ENCODE data around the gene PRPF19.
"Not testable (repeated sequence)": the region's sequence is repeated elsewhere in the genome, so short reads cannot be mapped to it uniquely, and the experiment has no call there.

PRPF19 gene

DNA sequence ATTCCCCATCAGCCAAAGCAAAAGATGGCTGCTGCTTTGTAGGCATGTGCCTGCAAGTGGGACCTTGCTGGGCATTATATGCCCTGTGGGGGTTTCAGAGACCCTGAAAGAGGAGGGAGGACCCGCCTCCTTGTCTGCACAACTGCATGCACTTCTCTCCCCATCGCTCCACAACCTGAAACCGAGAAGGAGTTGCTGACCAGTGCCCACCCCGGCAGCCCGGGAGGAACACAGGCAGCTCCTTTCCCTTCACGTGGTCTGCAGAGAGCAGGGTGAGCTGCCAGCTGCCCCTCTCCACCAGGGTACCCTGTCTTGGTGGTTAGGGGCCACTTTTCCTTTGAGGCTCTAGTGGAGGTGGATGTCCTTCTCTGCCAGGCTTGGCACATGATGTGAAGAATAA, 16.5 kb upstream of the PRPF19 start:
- no peak for DNase-seq

GRCh38 chr11:60921777-60922335, 15.5 kb upstream of the PRPF19 start:
- no peak for DNase-seq

DNA sequence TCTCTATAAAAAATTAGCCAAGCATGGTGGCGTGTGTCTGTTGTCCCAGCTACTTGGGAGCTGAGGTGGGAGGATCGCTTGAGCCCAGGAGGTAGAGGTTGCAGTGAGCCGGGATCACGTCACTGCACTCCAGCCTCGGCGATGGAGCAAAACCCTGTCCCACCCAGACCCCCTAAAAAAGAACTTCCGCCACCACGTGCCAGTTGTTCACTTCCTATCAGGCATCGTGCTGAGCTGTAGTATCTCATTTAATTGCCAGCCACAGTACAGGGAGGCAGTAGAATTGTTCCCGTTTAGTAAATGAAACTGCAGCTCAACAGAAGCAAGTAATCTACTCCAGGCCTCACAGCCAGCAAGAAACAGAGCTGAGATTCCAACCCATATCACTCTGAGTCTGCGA, 14.9 kb upstream of the PRPF19 start:
- no peak for DNase-seq

- no peak for DNase-seq
These were observed 13.6 kb upstream of the PRPF19 start for GRCh38 chr11:60919956-60920355.

GRCh38 chr11:60919320-60919719, 12.9 kb upstream of the PRPF19 start:
- DNase-seq, result no peak

DNA sequence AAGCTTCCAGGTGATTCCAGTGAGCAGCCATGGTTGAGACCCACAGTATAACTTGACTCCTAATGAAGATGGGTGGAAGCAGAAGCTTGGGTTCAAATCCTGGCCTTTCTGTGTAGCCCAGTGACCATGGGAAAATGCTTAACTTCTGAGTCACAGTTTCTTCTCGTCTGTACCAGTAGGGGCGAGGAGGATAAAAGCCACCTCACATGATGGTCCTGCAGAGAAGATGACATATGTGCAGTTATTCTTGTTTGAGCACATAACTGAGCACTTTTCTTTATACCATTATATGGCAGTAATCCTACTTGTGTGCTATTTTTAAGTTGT, 12.5 kb upstream of the PRPF19 start:
- DNase-seq, result peak; percentile 70

DNA sequence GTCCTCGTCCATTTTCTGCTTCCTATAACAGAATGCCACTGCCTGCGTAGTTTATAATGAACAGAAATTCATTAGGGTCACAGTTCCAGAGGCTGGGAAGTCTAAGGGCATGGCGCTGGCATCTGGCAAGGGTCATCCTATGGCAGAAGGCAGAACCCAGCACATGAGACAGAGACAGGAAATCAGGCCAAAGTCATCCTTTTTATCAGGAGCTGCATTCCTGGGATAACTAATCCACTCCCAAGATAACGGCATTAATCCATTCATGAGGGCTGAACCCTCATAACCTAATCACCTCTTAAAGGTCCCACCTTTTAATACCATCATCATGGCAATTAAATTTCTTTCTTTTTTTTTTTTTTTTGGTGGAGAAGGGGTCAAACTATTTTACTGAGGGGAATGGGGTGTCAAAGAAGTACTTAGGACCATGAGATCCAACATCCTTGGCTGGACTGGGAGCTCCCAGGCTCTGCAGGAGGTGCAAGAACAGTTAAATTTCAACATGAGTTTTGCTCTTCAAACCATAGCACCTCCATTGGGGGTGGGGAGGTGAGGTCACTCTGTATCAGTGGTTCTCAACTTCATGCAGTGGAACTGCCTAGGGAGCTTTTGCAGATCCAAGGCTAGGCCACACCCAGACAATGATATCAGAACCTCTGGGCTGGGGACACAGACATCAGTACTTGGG, 12.0 kb upstream of the PRPF19 start:
- no peak for DNase-seq

DNA sequence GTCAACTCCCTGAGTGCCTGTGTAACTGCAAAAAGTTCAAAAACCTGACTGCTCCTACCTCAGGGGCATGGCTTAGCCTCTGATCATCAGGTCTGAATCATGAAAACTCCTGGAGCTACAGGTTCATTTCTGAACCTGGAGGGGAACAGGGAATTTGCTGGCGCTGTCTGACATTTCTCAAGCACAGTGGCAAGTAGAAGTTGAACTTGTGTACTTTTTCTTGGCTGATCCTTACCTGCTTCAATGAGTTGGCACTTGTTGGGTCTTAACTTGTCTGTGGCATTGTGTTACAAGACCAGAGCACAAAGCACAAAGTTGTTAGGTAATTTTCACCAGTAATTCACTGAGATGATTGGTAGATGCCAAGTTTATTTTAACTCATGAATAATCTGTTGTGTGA, 10.9 kb upstream of the PRPF19 start:
- DNase-seq, result no peak

DNA sequence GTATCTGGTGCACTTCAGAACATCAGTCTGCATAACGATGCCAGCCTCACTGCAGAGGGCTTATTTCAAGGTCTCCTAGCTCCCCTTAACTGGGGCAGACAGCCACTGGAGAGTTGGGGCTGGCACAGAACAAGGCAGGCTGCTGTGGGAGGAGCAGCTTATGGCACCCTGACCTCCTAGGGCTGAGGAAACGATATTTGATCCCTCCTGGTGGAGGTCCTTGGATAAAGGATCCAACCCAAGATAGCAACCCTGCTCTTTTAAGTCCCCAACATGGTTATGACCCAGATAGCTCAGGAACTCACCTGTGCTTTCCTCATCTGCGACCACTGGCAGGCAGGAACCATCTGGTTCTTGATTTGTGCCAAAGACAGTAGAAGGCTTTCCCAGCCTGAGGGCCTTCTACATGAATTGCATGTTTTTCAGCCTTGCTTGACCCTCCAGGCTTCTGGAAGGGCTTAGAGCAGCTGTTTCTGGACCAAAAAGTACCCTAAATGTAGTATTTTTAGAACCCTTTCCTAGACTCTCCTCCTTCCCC, 10.4 kb upstream of the PRPF19 start:
- no peak for DNase-seq

DNA sequence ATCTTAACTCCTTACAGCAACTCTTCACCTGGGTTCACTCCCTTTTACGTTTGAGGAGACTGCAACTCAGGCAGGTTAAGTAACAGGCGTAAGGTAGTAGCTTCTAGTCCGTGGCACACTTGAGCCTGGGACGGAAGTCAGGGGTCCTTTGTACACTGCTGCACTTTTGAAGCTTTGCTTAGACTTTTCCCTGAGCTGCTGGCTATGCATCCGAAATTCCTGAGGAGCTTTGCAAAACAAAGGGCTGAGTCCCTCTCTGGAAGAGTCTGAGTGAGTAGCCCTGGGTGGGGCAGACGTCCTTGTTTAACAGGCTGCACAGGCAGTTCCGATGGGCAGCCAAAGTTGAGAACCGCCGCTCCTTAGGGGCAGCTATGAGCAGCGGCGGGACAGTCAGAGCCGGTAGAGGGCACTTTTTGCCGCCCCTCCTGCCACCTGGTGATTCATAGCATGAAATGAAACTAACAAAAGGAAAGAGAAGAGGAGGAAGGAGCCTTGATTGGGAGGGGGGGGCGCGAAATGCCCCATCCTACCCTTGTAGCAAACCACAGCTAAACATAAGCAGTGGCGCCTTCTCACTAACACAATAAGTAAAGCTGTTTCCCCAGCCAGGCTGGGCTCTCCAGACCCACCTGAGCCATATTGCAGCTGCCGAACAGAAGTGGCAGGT, 9.0 kb upstream of the PRPF19 start:
- peak; percentile 77 for DNase-seq

GRCh38 chr11:60914633-60915247, 8.4 kb upstream of the PRPF19 start:
- DNase-seq, result peak; percentile 30

- DNase-seq, result peak; percentile 90
These were observed 7.6 kb upstream of the PRPF19 start, which contains the start of gene TMEM109 for GRCh38 chr11:60913793-60914632. Gene TMEM109 (plus strand): TSS chr11:60914158. CDS start chr11:60919694, 5,536 bp downstream.

DNA sequence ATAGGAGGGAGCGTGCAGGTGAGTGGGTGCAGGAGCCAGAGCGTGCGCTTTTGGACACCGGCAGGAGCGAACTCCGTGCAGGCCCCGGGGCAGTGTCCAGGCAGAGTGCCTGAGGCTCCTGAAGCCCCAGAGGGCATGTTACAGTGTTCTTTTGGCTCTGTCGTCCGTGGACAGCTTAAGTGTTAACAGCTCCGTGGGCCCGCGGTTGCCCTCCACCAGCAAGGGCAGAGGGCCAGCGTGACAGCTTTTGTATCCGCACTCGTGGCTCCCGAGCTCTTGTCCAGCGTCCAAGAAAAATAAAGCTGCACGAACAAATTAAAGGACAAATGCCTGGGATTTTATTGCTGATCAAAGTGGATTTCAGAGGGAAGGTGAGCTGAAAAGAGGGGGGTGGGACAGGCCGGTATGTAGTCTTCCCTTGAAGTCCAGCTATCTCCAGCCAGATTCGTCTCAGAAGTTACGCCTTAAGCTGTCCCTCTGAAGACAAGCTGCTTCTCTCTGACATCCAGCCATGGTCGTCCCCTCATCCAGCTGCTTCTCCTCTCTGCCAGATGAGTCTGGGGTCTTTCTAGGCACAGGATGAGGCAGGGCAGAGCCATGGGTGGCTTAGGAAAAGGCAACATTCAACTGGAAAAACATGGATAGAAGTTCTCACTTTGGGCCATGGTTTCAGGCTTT, 6.6 kb upstream of the PRPF19 start:
- DNase-seq, result no peak

DNA sequence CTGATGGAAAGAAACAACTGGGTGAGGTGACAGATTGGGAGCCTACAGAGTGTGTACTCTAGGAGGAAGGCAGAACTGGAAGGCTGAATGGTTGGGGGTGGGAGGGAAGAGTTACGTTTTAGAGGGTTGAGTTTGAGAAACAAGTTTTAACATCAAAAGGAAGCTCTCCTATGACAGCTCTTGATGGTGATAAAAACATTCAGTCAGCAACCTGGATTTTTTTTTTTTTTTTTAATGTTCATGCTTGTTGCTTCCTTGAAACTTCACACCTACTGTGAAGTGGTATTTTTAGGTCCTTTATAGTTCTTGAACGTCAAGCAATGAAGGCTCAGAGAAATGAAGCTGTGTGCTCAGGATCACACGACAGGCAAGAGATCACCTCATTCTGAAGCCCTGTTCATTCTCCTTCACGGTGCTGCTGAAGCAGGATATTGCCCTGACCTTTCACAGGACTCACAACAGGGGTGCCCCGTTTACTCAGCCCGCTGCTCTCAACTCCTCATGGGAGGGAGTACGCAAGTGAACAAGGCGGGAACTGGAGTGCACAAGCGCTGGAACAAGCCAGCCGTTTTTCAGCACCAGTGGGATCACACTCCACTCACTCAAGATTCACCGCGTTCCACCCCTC, 6.0 kb upstream of the PRPF19 start:
- no peak for DNase-seq

- DNase-seq, result no peak
These were observed 4.5 kb upstream of the PRPF19 start for GRCh38 chr11:60910711-60911380.

- DNase-seq, result no peak
These were observed 3.9 kb upstream of the PRPF19 start for GRCh38 chr11:60910281-60910687.

DNA sequence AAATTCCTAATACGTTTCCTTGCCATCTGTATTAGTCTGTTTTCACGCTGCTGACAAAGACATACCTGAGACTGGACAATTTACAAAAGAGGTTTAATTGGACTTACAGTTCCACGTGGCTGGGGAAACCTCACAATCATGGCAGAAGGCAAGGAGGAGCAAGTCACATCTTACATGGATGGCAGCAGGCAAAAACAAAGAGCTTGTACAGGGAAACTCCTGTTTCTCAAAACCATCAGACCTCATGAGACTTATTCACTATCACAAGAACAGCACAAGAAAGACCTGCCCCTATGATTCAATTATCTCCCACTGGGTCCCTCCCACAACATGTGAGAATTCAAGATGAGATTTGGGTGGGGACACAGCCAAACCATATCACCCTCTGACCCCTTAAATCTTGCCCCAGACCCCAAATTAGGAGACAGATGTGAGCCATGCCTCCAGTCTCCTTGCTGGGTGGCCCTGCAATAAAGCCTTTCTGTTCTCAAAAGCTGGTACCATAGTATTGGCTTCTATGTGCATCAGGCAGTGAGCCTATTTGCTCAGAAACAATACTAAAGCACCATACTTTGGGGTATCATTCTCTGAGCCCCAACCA, 3.4 kb upstream of the PRPF19 start:
- not testable (repeated sequence) for DNase-seq

GRCh38 chr11:60908803-60909202, 2.4 kb upstream of the PRPF19 start:
- DNase-seq, result no peak

GRCh38 chr11:60905551-60906113, 753 bp downstream of the PRPF19 start:
- peak; percentile 43 for DNase-seq

DNA sequence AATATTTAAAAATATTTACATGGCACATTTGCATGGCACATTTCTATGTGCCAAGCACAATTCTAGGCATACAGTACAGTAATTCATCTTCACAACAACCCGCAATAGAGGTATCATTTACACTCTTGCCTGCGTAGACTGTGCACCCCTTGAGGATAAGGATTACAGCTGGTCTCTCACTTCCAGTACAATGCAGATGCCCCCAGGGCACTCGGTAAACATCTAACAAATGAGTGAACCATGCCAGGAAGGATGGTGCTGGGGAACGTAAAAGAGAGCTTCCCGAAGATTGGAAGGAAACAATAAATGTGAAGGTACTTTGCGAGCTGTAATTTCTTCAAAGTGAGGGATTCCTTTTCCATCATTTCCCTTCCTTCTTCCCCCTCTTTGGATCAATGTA, 1.3 kb downstream of the PRPF19 start:
- DNase-seq, result no peak
